Measurements from ENCODE around the gene RALGDS. TPM values are rescaled to one million over a fixed set of nuclear protein-coding genes. Genes with fewer than 3 reads are reported as not detected.
"Not testable (repeated sequence)": the region's sequence is repeated elsewhere in the genome, so short reads cannot be mapped to it uniquely, and the experiment has no call there.

Gene RALGDS
- total RNA-seq, 5 donors from 2014 or later (not counting 1 experiment from before 2014, with no cell fraction given) = 81.0 to 161 (median 137) TPM

DNA sequence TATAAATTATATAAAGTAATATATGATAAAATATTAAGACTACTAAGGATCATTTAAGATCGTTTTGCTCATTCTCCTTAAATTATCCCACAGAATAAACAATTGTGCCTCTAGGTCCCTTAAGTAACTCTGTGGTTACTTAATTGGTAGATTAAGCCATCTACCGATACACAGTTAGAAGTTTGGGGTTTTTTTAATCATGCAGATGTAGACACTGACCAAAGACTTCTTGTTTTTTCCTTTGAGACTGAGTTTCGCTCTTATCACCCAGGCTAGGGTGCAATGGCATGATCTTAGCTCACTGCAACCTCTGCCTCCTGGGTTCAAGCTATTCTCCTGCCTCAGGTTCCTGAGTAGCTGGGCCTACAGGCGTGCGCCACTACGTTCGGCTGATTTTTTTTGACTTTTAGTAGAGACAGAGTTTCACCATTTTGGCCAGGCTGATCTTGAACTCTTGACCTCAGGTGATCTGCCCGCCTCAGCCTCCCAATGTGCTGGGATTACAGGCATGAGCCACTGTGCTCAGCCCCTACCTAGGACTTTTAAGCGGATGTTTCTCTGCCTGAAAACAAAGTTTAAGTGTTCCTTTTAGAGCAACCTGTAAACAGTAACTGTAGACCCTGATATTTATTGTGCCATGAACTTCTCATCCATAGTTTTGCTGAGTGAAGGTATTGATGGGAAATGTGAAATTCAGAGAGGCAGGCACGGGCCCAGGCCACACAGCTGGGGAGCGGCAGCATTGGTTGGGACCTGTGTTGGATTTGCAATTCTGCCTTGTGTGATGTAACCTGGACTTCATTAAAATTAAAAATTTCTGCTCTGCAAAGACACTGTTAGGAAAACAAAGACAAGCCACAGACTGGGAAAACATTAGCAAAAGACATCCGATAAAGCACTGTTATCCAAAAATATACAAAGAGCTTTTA, 47.7 kb downstream of the RALGDS start:
- no peaks in the 10 kb centered on the region for H3K27me3 ChIP-seq (replicated peaks in 1 of 2; ENCODE audit: control insufficient read depth in 2 of 2, extremely low read depth in 1 of 2, insufficient read depth in 2 of 2, low read length in 1 of 2)
- no peak overlapping the region for H3K4me3 ChIP-seq (ENCODE audit: control insufficient read depth in 1 of 2, extremely low read depth in 1 of 2, low read length in 1 of 2)
- H3K4me1 ChIP-seq (ENCODE audit: control insufficient read depth in 1 of 2, extremely low read depth in 1 of 2, insufficient read depth in 2 of 2, low read length in 2 of 2) = no peaks in the 10 kb centered on the region
- H3K27ac ChIP-seq (ENCODE audit: low read length) = no peak overlapping the region
- Mint-ChIP-seq H3K36me3 (no peaks in the 10 kb centered on the region), H3K4me1 (no peaks in the 10 kb centered on the region), H3K9me3 (no peaks in the 10 kb centered on the region), H3K4me3 (no peak overlapping the region), H3K27me3 (no peaks in the 10 kb centered on the region), H3K27ac (no peak overlapping the region)
- 95% methylated on average over 11 of the region's 12 CpGs for WGBS (ENCODE audit: insufficient coverage)
- no peak for DNase-seq
- no peaks in the 10 kb centered on the region for H3K36me3 ChIP-seq (ENCODE audit: control insufficient read depth in 2 of 2, extremely low read depth in 1 of 2, insufficient read depth in 1 of 2, low read length in 1 of 2)
- ChIA-PET POLR2A (no interaction called here), CTCF (no interaction called here)
- ATAC-seq (replicated peaks in 1 of 4) = no peak
- no peaks in the 10 kb centered on the region for H3K9me3 ChIP-seq

DNA sequence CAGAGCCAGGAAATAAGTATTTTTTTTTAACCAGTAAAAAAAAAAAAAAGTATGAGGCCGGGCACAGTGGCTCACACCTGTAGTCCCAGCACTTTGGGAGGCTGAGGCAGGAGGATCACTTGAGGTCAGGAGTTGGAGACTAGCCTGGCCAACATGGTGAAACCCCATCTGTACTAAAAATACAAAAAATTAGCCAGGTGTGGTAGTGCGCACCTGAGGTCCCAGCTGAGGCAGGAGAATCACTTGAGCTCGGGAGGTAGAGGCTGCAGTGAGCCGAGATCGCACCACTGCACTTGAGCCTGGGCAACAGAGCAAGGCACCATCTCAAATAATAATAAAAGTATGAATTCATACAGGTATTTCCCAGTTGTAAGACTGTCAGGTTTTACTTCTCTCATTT, 48.8 kb downstream of the RALGDS start:
- H3K36me3 Mint-ChIP-seq; H3K36me3 ChIP-seq (ENCODE audit: control insufficient read depth in 2 of 2, extremely low read depth in 1 of 2, insufficient read depth in 1 of 2, low read length in 1 of 2); H3K9me3 Mint-ChIP-seq; H3K27me3 Mint-ChIP-seq; H3K4me1 Mint-ChIP-seq; H3K27ac Mint-ChIP-seq; H3K27ac ChIP-seq (ENCODE audit: low read length); H3K4me3 ChIP-seq (ENCODE audit: control insufficient read depth in 1 of 2, extremely low read depth in 1 of 2, low read length in 1 of 2); DNase-seq; ATAC-seq (replicated peaks in 1 of 4); H3K4me3 Mint-ChIP-seq; POLR2A ChIA-PET; H3K4me1 ChIP-seq (ENCODE audit: control insufficient read depth in 1 of 2, extremely low read depth in 1 of 2, insufficient read depth in 2 of 2, low read length in 2 of 2); H3K27me3 ChIP-seq (replicated peaks in 1 of 2; ENCODE audit: control insufficient read depth in 2 of 2, extremely low read depth in 1 of 2, insufficient read depth in 2 of 2, low read length in 1 of 2); H3K9me3 ChIP-seq: not testable (repeated sequence)
- WGBS (ENCODE audit: insufficient coverage) = no CpG with 5 or more reads among the region's 5 CpGs
- CTCF ChIA-PET = interaction anchor here in 1 of 2 donors (0.6 kb wide), 1 partner anchor 263 kb away, joined by 3 read pairs; no protein-coding TSS in a partner anchor

DNA sequence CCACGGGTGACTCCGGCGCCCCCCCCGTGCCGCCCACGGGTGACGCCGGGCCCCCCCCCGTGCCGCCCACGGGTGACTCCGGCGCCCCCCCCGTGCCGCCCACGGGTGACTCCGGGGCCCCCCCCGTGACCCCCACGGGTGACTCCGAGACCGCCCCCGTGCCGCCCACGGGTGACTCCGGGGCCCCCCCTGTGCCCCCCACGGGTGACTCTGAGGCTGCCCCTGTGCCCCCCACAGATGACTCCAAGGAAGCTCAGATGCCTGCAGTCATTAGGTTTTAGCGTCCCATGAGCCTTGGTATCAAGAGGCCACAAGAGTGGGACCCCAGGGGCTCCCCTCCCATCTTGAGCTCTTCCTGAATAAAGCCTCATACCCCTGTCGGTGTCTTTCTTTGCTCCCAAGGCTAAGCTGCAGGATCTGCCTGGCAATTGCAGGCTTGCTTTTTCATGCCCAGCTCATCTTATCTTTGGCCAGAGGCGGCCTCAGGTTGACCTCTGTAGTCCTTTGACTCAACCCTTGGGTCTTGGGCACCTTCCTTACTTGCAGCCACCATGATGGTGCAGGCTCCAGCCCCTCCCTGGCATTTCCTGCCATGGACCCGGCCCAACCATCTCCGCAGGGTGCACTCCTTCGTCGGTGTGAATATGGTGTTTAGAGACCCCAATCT, 49.4 kb downstream of the RALGDS start:
- Mint-ChIP-seq H3K36me3 (no peaks in the 10 kb centered on the region), H3K27me3 (no peaks in the 10 kb centered on the region), H3K9me3 (no peaks in the 10 kb centered on the region), H3K4me1 (no peaks in the 10 kb centered on the region), H3K4me3 (no peak overlapping the region), H3K27ac (no peak overlapping the region)
- no peaks in the 10 kb centered on the region for H3K27me3 ChIP-seq (replicated peaks in 1 of 2; ENCODE audit: control insufficient read depth in 2 of 2, extremely low read depth in 1 of 2, insufficient read depth in 2 of 2, low read length in 1 of 2)
- ChIA-PET CTCF (interaction anchor here in 1 of 2 donors (0.6 kb wide), 1 partner anchor 263 kb away, joined by 3 read pairs; no protein-coding TSS in a partner anchor), POLR2A (no interaction called here)
- no peak overlapping the region for H3K4me3 ChIP-seq (ENCODE audit: control insufficient read depth in 1 of 2, extremely low read depth in 1 of 2, low read length in 1 of 2)
- no peak for ATAC-seq (replicated peaks in 1 of 4)
- no peak for DNase-seq
- H3K27ac ChIP-seq (ENCODE audit: low read length) = no peak overlapping the region
- WGBS (ENCODE audit: insufficient coverage) = 85% methylated on average over 17 of the region's 33 CpGs
- H3K36me3 ChIP-seq (ENCODE audit: control insufficient read depth in 2 of 2, extremely low read depth in 1 of 2, insufficient read depth in 1 of 2, low read length in 1 of 2) = peaks cover 0 to 4% of the 10 kb centered on the region in 2 donors
- no peaks in the 10 kb centered on the region for H3K4me1 ChIP-seq (ENCODE audit: control insufficient read depth in 1 of 2, extremely low read depth in 1 of 2, insufficient read depth in 2 of 2, low read length in 2 of 2)
- H3K9me3 ChIP-seq = no peaks in the 10 kb centered on the region

DNA sequence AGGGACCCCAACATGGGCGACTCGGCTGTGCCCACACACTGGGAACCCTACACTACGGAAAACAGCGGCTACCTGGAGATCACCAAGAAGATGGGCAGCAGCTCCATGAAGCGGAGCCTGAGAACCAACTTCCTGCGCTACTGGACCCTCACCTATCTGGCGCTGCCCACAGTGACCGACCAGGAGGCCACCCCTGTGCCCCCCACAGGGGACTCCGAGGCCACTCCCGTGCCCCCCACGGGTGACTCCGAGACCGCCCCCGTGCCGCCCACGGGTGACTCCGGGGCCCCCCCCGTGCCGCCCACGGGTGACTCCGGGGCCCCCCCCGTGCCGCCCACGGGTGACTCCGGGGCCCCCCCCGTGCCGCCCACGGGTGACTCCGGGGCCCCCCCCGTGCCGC, 50.1 kb downstream of the RALGDS start:
- H3K9me3 Mint-ChIP-seq; H3K27me3 ChIP-seq (replicated peaks in 1 of 2; ENCODE audit: control insufficient read depth in 2 of 2, extremely low read depth in 1 of 2, insufficient read depth in 2 of 2, low read length in 1 of 2); H3K27ac Mint-ChIP-seq; CTCF ChIA-PET; DNase-seq; H3K27me3 Mint-ChIP-seq; H3K9me3 ChIP-seq; H3K4me3 Mint-ChIP-seq; POLR2A ChIA-PET; H3K4me1 Mint-ChIP-seq; H3K27ac ChIP-seq (ENCODE audit: low read length); H3K36me3 Mint-ChIP-seq; ATAC-seq (replicated peaks in 1 of 4); H3K4me3 ChIP-seq (ENCODE audit: control insufficient read depth in 1 of 2, extremely low read depth in 1 of 2, low read length in 1 of 2); H3K4me1 ChIP-seq (ENCODE audit: control insufficient read depth in 1 of 2, extremely low read depth in 1 of 2, insufficient read depth in 2 of 2, low read length in 2 of 2); H3K36me3 ChIP-seq (ENCODE audit: control insufficient read depth in 2 of 2, extremely low read depth in 1 of 2, insufficient read depth in 1 of 2, low read length in 1 of 2): not testable (repeated sequence)
- WGBS (ENCODE audit: insufficient coverage) = 100% methylated on average over 1 of the region's 31 CpGs

DNA sequence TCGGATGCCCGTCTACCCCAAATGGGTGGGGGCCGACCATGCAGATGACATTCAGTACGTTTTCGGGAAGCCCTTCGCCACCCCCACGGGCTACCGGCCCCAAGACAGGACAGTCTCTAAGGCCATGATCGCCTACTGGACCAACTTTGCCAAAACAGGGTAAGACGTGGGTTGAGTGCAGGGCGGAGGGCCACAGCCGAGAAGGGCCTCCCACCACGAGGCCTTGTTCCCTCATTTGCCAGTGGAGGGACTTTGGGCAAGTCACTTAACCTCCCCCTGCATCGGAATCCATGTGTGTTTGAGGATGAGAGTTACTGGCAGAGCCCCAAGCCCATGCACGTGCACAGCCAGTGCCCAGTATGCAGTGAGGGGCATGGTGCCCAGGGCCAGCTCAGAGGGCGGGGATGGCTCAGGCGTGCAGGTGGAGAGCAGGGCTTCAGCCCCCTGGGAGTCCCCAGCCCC, 50.5 kb downstream of the RALGDS start:
- H3K9me3 Mint-ChIP-seq; H3K4me1 ChIP-seq (ENCODE audit: control insufficient read depth in 1 of 2, extremely low read depth in 1 of 2, insufficient read depth in 2 of 2, low read length in 2 of 2); ATAC-seq (replicated peaks in 1 of 4); CTCF ChIA-PET; H3K36me3 Mint-ChIP-seq; H3K27ac ChIP-seq (ENCODE audit: low read length); DNase-seq; H3K4me3 ChIP-seq (ENCODE audit: control insufficient read depth in 1 of 2, extremely low read depth in 1 of 2, low read length in 1 of 2); H3K27ac Mint-ChIP-seq; H3K27me3 Mint-ChIP-seq; H3K9me3 ChIP-seq; H3K4me3 Mint-ChIP-seq; H3K27me3 ChIP-seq (replicated peaks in 1 of 2; ENCODE audit: control insufficient read depth in 2 of 2, extremely low read depth in 1 of 2, insufficient read depth in 2 of 2, low read length in 1 of 2); POLR2A ChIA-PET; H3K4me1 Mint-ChIP-seq; H3K36me3 ChIP-seq (ENCODE audit: control insufficient read depth in 2 of 2, extremely low read depth in 1 of 2, insufficient read depth in 1 of 2, low read length in 1 of 2): not testable (repeated sequence)
- 96% methylated on average over 13 of the region's 17 CpGs for WGBS (ENCODE audit: insufficient coverage)

DNA sequence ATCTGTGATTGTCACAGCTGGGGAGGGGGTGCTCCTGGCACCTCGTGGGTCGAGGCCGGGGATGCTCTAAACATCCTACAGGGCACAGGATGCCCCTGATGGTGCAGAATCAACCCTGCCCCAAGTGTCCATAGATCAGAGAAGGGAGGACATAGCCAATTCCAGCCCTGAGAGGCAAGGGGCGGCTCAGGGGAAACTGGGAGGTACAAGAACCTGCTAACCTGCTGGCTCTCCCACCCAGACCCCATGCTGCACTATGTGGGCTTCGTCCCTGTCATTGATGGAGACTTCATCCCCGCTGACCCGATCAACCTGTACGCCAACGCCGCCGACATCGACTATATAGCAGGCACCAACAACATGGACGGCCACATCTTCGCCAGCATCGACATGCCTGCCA, 52.6 kb downstream of the RALGDS start:
- H3K9me3 ChIP-seq; H3K27me3 Mint-ChIP-seq; H3K27ac ChIP-seq (ENCODE audit: low read length); ATAC-seq (replicated peaks in 1 of 4); H3K36me3 ChIP-seq (ENCODE audit: control insufficient read depth in 2 of 2, extremely low read depth in 1 of 2, insufficient read depth in 1 of 2, low read length in 1 of 2); H3K4me3 Mint-ChIP-seq; CTCF ChIA-PET; H3K4me1 Mint-ChIP-seq; H3K36me3 Mint-ChIP-seq; DNase-seq; H3K4me1 ChIP-seq (ENCODE audit: control insufficient read depth in 1 of 2, extremely low read depth in 1 of 2, insufficient read depth in 2 of 2, low read length in 2 of 2); H3K4me3 ChIP-seq (ENCODE audit: control insufficient read depth in 1 of 2, extremely low read depth in 1 of 2, low read length in 1 of 2); H3K9me3 Mint-ChIP-seq; POLR2A ChIA-PET; H3K27me3 ChIP-seq (replicated peaks in 1 of 2; ENCODE audit: control insufficient read depth in 2 of 2, extremely low read depth in 1 of 2, insufficient read depth in 2 of 2, low read length in 1 of 2); H3K27ac Mint-ChIP-seq: not testable (repeated sequence)
- WGBS (ENCODE audit: insufficient coverage) = no CpG with 5 or more reads among the region's 15 CpGs
